Spleen (tissue), 7 donors: Measurements from ENCODE around the gene TBC1D9B.

Experiments used
- CTCF ChIP-seq, 11 experiments: fragments of 200-600 bp in 7 of 11; fragments of 450-650 bp in 4 of 11; sonication (generic) in 4 of 11; IDR thresholded peaks in 8 of 11; conservative IDR thresholded peaks in 3 of 11; 1 replicate in 7 of 11; 2 replicates in 4 of 11; pipeline versions ENCODE4 v1.4.0 to v1.8.0; 2016 to 2021; ENCODE audit warnings: antibody characterized with exemption in 11 of 11, inconsistent platforms in 4 of 11, mild to moderate bottlenecking in 1 of 11
- POLR2A ChIP-seq, 3 donors: fragments of 450-650 bp; IDR thresholded peaks; one replicate each; pipeline ENCODE4 v1.5.1; 2017; ENCODE audit warnings: antibody characterized with exemption in 3 of 3, mild to moderate bottlenecking in 1 of 3
- POLR2AphosphoS5 ChIP-seq, 3 donors: sonication (generic); formaldehyde crosslinking; IDR thresholded peaks; one replicate each; pipeline ENCODE4 v1.5.1; 2017; ENCODE audit warnings: antibody characterized with exemption in 3 of 3
- donor health status: DM: no; HTN: no; CAD: no; lungs with moderate emphysema.
- donor health status: DM: no; HTN: no; CAD: no.
- donor health status: DM: no; HTN: no; CAD: no.

GRCh38 chr5:179913461-179913860, 5.8 kb upstream of the TBC1D9B start:
- TF ChIP-seq CTCF (IDR thresholded peaks at IDR 0.05 in 8 of 11, conservative IDR thresholded peaks at IDR 0.05 in 3 of 11) (no peak), POLR2A (IDR thresholded peaks at IDR 0.05) (no peak), POLR2AphosphoS5 (IDR thresholded peaks at IDR 0.05) (no peak)
